ENCODE results near the gene MLIP.
"Not testable (repeated sequence)": the region's sequence is repeated elsewhere in the genome, so short reads cannot be mapped to it uniquely, and the experiment has no call there.

Gene MLIP

GRCh38 chr6:54142889-54143519, 31.8 kb downstream of the MLIP start:
- no peak for DNase-seq (ENCODE audit: low spot score)

- DNase-seq (ENCODE audit: low spot score), result no peak
Observed at GRCh38 chr6:54151861-54152260, 40.6 kb downstream of the MLIP start.

- no peak for DNase-seq (ENCODE audit: low spot score)
Observed at GRCh38 chr6:54156650-54157250, 45.5 kb downstream of the MLIP start.

- no peak for DNase-seq (ENCODE audit: low spot score)
Observed at GRCh38 chr6:54157405-54157804, 46.2 kb downstream of the MLIP start.

GRCh38 chr6:54173089-54173488, 61.8 kb downstream of the MLIP start:
- no peak for DNase-seq (ENCODE audit: low spot score)

- DNase-seq (ENCODE audit: low spot score), result no peak
Observed at GRCh38 chr6:54179152-54179551, 67.9 kb downstream of the MLIP start.

GRCh38 chr6:54183616-54184015, 72.4 kb downstream of the MLIP start:
- no peak for DNase-seq (ENCODE audit: low spot score)

- no peak for DNase-seq (ENCODE audit: low spot score)
Observed at GRCh38 chr6:54185885-54186284, 74.6 kb downstream of the MLIP start.

- DNase-seq (ENCODE audit: low spot score), result no peak
Observed at GRCh38 chr6:54188846-54189245, 77.6 kb downstream of the MLIP start.

GRCh38 chr6:54191461-54191860, 80.2 kb downstream of the MLIP start:
- no peak for DNase-seq (ENCODE audit: low spot score)

GRCh38 chr6:54192993-54193392, 81.8 kb downstream of the MLIP start:
- DNase-seq (ENCODE audit: low spot score), result no peak

GRCh38 chr6:54193560-54193959, 82.3 kb downstream of the MLIP start:
- DNase-seq (ENCODE audit: low spot score), result no peak

GRCh38 chr6:54194067-54194466, 82.8 kb downstream of the MLIP start:
- DNase-seq (ENCODE audit: low spot score), result peak; percentile 63

GRCh38 chr6:54195637-54196036, 84.4 kb downstream of the MLIP start:
- DNase-seq (ENCODE audit: low spot score), result no peak

- DNase-seq (ENCODE audit: low spot score), result no peak
Observed at GRCh38 chr6:54196905-54197304, 85.7 kb downstream of the MLIP start.

GRCh38 chr6:54198134-54198533, 86.9 kb downstream of the MLIP start:
- DNase-seq (ENCODE audit: low spot score), result no peak

GRCh38 chr6:54203474-54204035, 92.3 kb downstream of the MLIP start:
- DNase-seq (ENCODE audit: low spot score), result not testable (repeated sequence)

- no peak for DNase-seq (ENCODE audit: low spot score)
Observed at GRCh38 chr6:54204921-54205591, 93.8 kb downstream of the MLIP start.

GRCh38 chr6:54206510-54206909, 95.3 kb downstream of the MLIP start:
- no peak for DNase-seq (ENCODE audit: low spot score)

- DNase-seq (ENCODE audit: low spot score), result not testable (repeated sequence)
Observed at GRCh38 chr6:54209983-54210382, 98.7 kb downstream of the MLIP start.

GRCh38 chr6:54214286-54214685, 103.0 kb downstream of the MLIP start:
- DNase-seq (ENCODE audit: low spot score), result no peak

- DNase-seq (ENCODE audit: low spot score), result no peak
Observed at GRCh38 chr6:54216336-54216735, 105.1 kb downstream of the MLIP start.

GRCh38 chr6:54217018-54217417, 105.8 kb downstream of the MLIP start:
- DNase-seq (ENCODE audit: low spot score), result no peak

Measured in AG20443 (cell line).